ENCODE data around the gene ANKFN1.

GRCh38 chr17:56502120-56502654 is 348.9 kb downstream of the ANKFN1 start:
- TF ChIP-seq CTCF (IDR thresholded peaks at IDR 0.05) (no peak), POLR2A (IDR thresholded peaks at IDR 0.05) (no peak)

All from body of pancreas (tissue), 4 donors.